ENCODE results near the gene RBM33. TPM values are rescaled to one million over a fixed set of nuclear protein-coding genes. Genes with fewer than 3 reads are reported as not detected.

The RBM33 gene
- total and polyA plus RNA-seq, 2 of the 8 experiments (the other 6 are each of a cell fraction or from before 2014, with no cell fraction given) = 16.5 to 64.6 TPM

DNA sequence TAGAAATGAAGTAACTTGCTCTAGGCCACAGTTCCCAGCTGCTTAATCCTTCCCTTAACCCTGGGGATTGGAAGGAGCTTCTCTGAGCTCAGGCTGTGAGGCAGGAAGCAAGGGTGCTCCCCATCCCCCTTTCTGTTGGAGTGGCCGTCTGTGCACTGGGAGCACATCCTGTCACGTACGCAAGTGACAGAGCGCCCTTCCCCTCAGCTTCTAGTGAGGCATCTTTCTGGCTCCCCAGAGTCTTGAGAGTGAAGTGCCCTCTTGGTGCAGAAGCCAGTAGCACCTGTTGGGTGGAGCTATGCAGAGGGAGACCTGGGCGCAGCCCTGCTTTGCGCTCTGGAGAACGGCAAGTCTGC is 120.0 kb downstream of the RBM33 start:
- Histone ChIP-seq H4K91ac (replicated peaks; ENCODE audit: insufficient read length, low read length) (no peak overlapping the region), H3K79me2 (ENCODE audit: control insufficient read depth in 1 of 2, insufficient read depth in 2 of 2, low read length in 2 of 2) (peaks cover 3 to 37% of the 10 kb centered on the region in 2 experiments; a peak in 3 of 4 replicates), H2BK20ac (ENCODE audit: low read length) (no peak overlapping the region), H3K36me3 (ENCODE audit: control insufficient read depth in 2 of 4, insufficient read depth in 4 of 4, low read length in 3 of 4) (peaks cover 7 to 31% (median 21%) of the 10 kb centered on the region in 4 experiments; a peak in 6 of 8 replicates), H3K9me3 (ENCODE audit: insufficient read depth in 2 of 2, low read depth in 1 of 2, low read length in 1 of 2) (no peaks in the 10 kb centered on the region), H2BK120ac (replicated peaks; ENCODE audit: low read depth, low read length) (no peak overlapping the region), H3K23ac (ENCODE audit: insufficient read length) (no peak overlapping the region), H3K18ac (ENCODE audit: extremely low read depth, low read length) (no peak overlapping the region), H2BK12ac (ENCODE audit: low read depth, low read length) (no peak overlapping the region), H3K14ac (ENCODE audit: insufficient read length) (no peak overlapping the region), H3K56ac (replicated peaks; ENCODE audit: insufficient read length, low read depth, low read length) (no peak overlapping the region), H3K9ac (replicated peaks in 1 of 4; ENCODE audit: extremely low read depth in 1 of 4, low read depth in 3 of 4, low read length in 3 of 4) (no peak overlapping the region), H4K8ac (ENCODE audit: extremely low read depth, insufficient read depth, low read length) (no peak overlapping the region), H4K20me1 (replicated peaks in 1 of 2; ENCODE audit: control insufficient read depth in 1 of 2, insufficient read depth in 2 of 2, low read length in 2 of 2) (peaks cover 2 to 13% of the 10 kb centered on the region in 2 experiments), H3K4ac (replicated peaks; ENCODE audit: insufficient read length, low read depth, low read length) (no peak overlapping the region), H2AFZ (ENCODE audit: low read length) (no peak overlapping the region), H2BK5ac (ENCODE audit: low read depth, low read length) (0 out of 2 replicates have a peak overlapping the region, but pooled peaks have one; percentile 18), H3K4me1 (replicated peaks in 1 of 4; ENCODE audit: control insufficient read depth in 3 of 4, insufficient read depth in 4 of 4, low read length in 3 of 4) (peaks cover 0 to 6% (median 1%) of the 10 kb centered on the region in 4 experiments; a peak in 3 of 7 replicates), H3K79me1 (ENCODE audit: low read depth, low read length) (peaks cover 10% of the 10 kb centered on the region), H3K27ac (ENCODE audit: low read depth, low read length) (no peak overlapping the region), H4K5ac (ENCODE audit: insufficient read length, low read depth, low read length) (no peak overlapping the region), H3K27me3 (replicated peaks in 1 of 4; ENCODE audit: control insufficient read depth in 3 of 4, extremely low read depth in 1 of 4, insufficient read depth in 3 of 4, low read length in 3 of 4) (no peaks in the 10 kb centered on the region), H3K4me2 (ENCODE audit: insufficient read depth in 1 of 2, low read depth in 2 of 2, low read length in 2 of 2) (no peak overlapping the region), H3K23me2 (ENCODE audit: low read depth, low read length) (no peaks in the 10 kb centered on the region), H3K4me3 (ENCODE audit: extremely low read depth in 1 of 4, insufficient read depth in 2 of 4, low read depth in 3 of 4, low read length in 4 of 4) (no peak overlapping the region), H2BK15ac (ENCODE audit: low read length) (no peak overlapping the region), H2AK5ac (ENCODE audit: low read depth, low read length) (no peak overlapping the region)
- 90% methylated on average over 7 of the region's 7 CpGs; no CpG with 5 or more reads in 1 of the 2 experiments for WGBS, 2 experiments (ENCODE audit: extremely low coverage in 1 of 2, insufficient coverage in 1 of 2, insufficient read length in 1 of 2, insufficient replicate concordance in 2 of 2, low coverage in 1 of 2, low lambda C conversion rate in 2 of 2, missing lambda C conversion rate in 1 of 2)
- ChIA-PET POLR2A (ENCODE audit: partially characterized antibody) (interaction anchor here (0.6 kb wide), 1 partner anchor 1401 kb away, joined by 3 read pairs; no protein-coding TSS in a partner anchor), CTCF (ENCODE audit: partially characterized antibody) (interaction anchor here (1.3 kb wide), 1 partner anchor 189 kb away, joined by 3 read pairs; no protein-coding TSS in a partner anchor)
- DNase-seq (ENCODE audit: low read depth in 1 of 2, low spot score in 2 of 2) = no peak
- no peak for FAIRE-seq
- TF ChIP-seq SP4 (IDR thresholded peaks at IDR 0.05; ENCODE audit: low read length) (no peak), RXRA (IDR thresholded peaks at IDR 0.05; ENCODE audit: insufficient read depth, low read depth, low read length) (no peak), SIX5 (IDR thresholded peaks at IDR 0.05; ENCODE audit: low read depth, low read length) (no peak), CBX8 (IDR thresholded peaks at IDR 0.05; ENCODE audit: borderline replicate concordance, low read depth, low read length) (no peak)
